ENCODE results near the gene IFNE. TPM values are rescaled to one million over a fixed set of nuclear protein-coding genes. Genes with fewer than 3 reads are reported as not detected.

The IFNE gene
- total RNA-seq, 4 donors from 2014 or later: 0.91 to 3.4 (median 2.4) TPM; not detected in 1

DNA sequence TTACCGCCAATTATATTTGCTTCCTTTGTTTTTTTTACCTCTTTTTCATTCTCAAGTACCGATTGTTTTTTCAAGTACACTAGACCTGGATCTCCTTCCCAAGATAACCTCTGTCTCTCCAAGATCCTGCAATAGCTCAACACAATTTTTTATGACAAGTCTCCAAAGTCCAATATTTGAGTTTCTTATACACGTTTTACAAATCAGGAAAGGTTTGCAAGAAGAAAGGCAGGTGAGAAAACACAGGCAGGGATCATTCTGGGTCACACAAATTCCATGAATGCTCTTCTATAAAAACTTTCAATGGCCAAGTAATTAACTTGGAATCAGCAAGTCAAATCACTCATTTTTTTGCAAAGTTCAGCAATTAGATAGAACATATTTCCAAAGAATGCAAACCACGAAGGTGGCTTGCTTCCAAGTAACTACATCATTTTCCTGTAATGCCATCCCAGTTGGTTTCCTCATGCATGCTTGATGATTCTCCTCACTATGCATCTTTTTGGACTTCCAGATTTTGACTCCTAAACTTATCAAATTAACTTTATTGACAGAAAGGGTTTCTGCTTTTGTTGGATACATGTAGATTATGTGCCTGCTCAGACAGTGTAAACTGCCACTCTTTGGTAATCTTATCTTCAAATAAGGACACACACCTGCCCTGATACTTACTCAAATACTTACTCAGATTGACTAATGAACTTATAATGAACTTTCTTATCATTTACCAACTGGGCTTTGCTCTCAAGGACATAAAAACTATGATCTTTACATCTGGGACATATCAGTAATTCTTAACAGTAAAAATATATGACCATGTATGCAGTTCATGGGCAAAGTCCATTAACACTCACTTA lies 24.7 kb upstream of the IFNE start:
- Histone ChIP-seq H3K9me3 (no peaks in the 10 kb centered on the region), H3K36me3 (no peaks in the 10 kb centered on the region), H3K27ac (no peak overlapping the region), H3K4me3 (no peak overlapping the region), H3K4me1 (no peaks in the 10 kb centered on the region), H3K27me3 (no peaks in the 10 kb centered on the region)
- no peak for TF ChIP-seq POLR2A (IDR thresholded peaks at IDR 0.05)
- TF ChIP-seq, protein P1, sequence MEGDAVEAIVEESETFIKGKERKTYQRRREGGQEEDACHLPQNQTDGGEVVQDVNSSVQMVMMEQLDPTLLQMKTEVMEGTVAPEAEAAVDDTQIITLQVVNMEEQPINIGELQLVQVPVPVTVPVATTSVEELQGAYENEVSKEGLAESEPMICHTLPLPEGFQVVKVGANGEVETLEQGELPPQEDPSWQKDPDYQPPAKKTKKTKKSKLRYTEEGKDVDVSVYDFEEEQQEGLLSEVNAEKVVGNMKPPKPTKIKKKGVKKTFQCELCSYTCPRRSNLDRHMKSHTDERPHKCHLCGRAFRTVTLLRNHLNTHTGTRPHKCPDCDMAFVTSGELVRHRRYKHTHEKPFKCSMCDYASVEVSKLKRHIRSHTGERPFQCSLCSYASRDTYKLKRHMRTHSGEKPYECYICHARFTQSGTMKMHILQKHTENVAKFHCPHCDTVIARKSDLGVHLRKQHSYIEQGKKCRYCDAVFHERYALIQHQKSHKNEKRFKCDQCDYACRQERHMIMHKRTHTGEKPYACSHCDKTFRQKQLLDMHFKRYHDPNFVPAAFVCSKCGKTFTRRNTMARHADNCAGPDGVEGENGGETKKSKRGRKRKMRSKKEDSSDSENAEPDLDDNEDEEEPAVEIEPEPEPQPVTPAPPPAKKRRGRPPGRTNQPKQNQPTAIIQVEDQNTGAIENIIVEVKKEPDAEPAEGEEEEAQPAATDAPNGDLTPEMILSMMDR (IDR thresholded peaks at IDR 0.05): no peak
- no peak for DNase-seq
- WGBS, 2 donors: 43 to 50% methylated on average over 4 of the region's 4 CpGs
- intact Hi-C loops (cut with DNase I): no loop called here

DNA sequence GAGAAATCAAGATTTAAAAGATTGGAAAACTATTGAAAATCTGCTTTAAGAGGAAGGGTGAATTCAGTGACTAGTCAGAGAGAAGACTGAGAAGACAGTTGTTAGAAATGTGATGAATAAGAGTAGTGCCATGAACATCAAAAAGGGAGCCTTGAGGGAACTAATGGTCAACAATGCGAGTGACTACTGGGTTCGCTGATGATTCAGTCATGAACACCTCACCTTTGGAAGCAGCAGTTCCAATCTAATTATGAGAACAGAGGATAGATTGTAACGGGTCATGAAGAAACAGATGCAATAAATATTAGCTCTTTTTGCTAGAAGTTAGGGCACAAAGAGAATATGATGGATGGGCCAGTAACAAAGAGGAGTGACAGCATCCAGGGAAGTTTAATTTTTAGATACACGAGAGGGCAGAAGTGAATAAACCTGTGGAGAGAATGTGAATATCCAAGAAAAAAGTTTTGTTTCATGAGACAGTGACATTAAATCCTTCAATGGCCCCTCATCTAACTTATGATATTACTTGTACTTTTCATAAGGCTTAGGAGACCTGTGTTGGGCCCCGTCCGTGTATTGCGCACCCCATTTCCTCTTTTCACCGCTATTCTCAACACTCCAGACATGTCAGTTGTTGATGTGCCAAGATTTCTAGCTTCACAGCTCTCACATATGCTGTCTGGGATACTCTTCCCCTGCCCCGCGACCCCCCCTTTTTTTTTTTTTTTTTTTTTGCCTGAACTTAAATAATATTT lies 23.5 kb upstream of the IFNE start:
- Histone ChIP-seq H3K36me3 (no peaks in the 10 kb centered on the region), H3K9me3 (no peaks in the 10 kb centered on the region), H3K27ac (no peak overlapping the region), H3K4me3 (no peak overlapping the region), H3K27me3 (no peaks in the 10 kb centered on the region), H3K4me1 (no peaks in the 10 kb centered on the region)
- 51 to 59% methylated on average over 10 of the region's 10 CpGs for WGBS, 2 donors
- TF ChIP-seq, protein P1 (IDR thresholded peaks at IDR 0.05): no peak
- no peak for TF ChIP-seq POLR2A (IDR thresholded peaks at IDR 0.05)
- intact Hi-C loops (cut with DNase I): no loop called here
- DNase-seq: no peak

DNA sequence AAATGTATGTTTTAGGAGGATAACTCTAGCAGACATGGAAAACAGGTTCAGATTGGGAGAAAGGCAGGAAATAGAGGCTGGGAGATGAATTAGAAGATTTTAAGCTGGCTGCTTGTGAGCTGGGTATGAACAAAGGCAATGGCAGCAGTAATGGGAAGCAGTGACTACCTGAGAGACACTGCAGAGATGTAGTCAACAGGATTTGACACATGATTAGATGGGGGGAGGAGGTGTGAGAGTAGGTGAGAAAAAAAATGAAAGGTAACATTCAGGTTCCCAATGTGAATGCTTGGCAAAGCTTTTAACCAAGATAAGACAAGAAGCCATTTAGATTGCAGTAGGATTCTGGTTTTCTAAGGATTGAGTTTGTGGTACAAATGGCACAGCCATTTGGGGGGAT lies 22.8 kb upstream of the IFNE start:
- no peak for TF ChIP-seq POLR2A (IDR thresholded peaks at IDR 0.05)
- TF ChIP-seq, protein P1 (IDR thresholded peaks at IDR 0.05): no peak
- Histone ChIP-seq H3K36me3 (no peaks in the 10 kb centered on the region), H3K27ac (no peak overlapping the region), H3K4me1 (no peaks in the 10 kb centered on the region), H3K9me3 (no peaks in the 10 kb centered on the region), H3K4me3 (no peak overlapping the region), H3K27me3 (no peaks in the 10 kb centered on the region)
- DNase-seq: no peak
- intact Hi-C loops (cut with DNase I): no loop called here

DNA sequence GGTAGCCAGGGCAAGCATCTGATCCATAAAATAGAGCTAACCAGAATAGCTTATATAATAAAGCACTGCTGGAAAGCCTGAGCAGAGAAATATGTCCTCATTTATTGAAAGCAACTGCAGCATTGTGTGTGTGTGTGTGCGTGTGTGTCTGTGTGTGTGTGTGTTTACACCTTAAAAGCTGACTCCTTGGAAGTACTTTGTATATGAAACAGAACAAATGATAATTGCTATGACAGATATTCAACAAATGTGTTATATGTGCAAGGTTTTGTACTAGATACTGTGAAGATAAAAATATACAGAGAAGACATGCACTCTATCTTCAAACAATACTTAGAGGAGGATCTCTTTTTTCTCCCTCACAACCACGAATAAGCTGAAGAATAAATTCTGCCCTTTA lies 22.0 kb upstream of the IFNE start:
- WGBS, 2 donors: 54 to 79% methylated on average over 2 of the region's 2 CpGs
- Histone ChIP-seq H3K36me3 (no peaks in the 10 kb centered on the region), H3K4me1 (no peaks in the 10 kb centered on the region), H3K9me3 (no peaks in the 10 kb centered on the region), H3K4me3 (no peak overlapping the region), H3K27me3 (no peaks in the 10 kb centered on the region), H3K27ac (no peak overlapping the region)
- no peak for TF ChIP-seq POLR2A (IDR thresholded peaks at IDR 0.05)
- TF ChIP-seq, protein P1 (IDR thresholded peaks at IDR 0.05): no peak
- intact Hi-C loops (cut with DNase I): no loop called here
- no peak for DNase-seq

DNA sequence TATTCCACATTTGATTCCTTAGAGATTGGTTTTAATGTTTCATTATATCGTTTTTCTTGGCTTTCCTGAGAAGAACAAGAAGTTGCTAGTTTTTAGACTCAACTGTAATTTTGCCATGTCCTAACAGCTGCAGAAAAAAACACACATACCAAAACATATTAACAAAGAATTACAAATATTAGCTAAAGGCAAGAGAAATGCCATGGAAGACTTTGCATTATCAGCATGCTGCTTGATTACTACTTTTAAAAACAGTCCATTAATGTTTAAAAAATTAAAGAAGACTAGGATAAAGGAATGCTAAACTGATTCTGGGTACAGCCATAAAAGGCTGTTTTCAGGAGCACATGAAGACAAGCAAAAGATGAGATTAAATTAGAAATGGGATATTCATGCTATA lies 20.5 kb upstream of the IFNE start:
- Histone ChIP-seq H3K9me3 (no peaks in the 10 kb centered on the region), H3K4me1 (no peaks in the 10 kb centered on the region), H3K36me3 (no peaks in the 10 kb centered on the region), H3K4me3 (no peak overlapping the region), H3K27ac (no peak overlapping the region), H3K27me3 (no peaks in the 10 kb centered on the region)
- intact Hi-C loops (cut with DNase I): no loop called here
- WGBS, 2 donors: 61 to 62% methylated on average over 1 of the region's 1 CpG
- TF ChIP-seq, protein P1 (IDR thresholded peaks at IDR 0.05): no peak
- no peak for TF ChIP-seq POLR2A (IDR thresholded peaks at IDR 0.05)
- DNase-seq: no peak
